Left ventricle myocardium superior (tissue), 1 donor: ENCODE measurements around the gene RRP15. TPM values are rescaled to one million over a fixed set of nuclear protein-coding genes. Genes with fewer than 3 reads are reported as not detected.

Source experiments
- ATAC-seq: fragments of 200-7000 bp; cut with Tn5 transposase; one replicate; pipeline ENCODE4 v1.9.1; 2020; ENCODE audit warnings: mild to moderate bottlenecking, moderate library complexity
- DNase-seq: peaks from one replicate; pipeline ENCODE4 v3.0.0-alpha.2; 2020
- intact Hi-C: fragments of 100-400 bp; cut with micrococcal nuclease; formaldehyde crosslinking; loops from one replicate; pipeline ENCODE4 v1.11.0; 2022
- long read RNA-seq: library from polyadenylated mRNA; unstranded; transcript quantifications from one replicate; pipeline ENCODE4 v2.0.0, GENCODE V29; 2021
- total RNA-seq: library from RNA; stranded (reverse); fragmentation: NEBNext Ultra II Directional; extraction: Animal tissue kit (Norgen Biotek cat#: 25700); gene quantifications from one replicate; pipeline ENCODE4 v1.2.1, GENCODE V29; 2021
- donor health status: DM: no; HTN: yes; CAD: no; lungs with severe emphysema.

Gene RRP15
- 22.6 TPM for total RNA-seq
- long read RNA-seq, full-length matches to known transcripts = 24 of 26 reads
- long read RNA-seq, partial matches to known transcripts = 1 of 26 reads
- long read RNA-seq, other reads (novel, unspliced or antisense) = 1 of 26 reads

- intact Hi-C loops = no loop called here
- peak; percentile 91 for DNase-seq
- ATAC-seq = peak; percentile 99
These were observed at the start of gene RRP15 for GRCh38 chr1:218284917-218285635. Gene RRP15 (plus strand): TSS chr1:218285293. CDS start chr1:218285317, 24 bp downstream.

- ATAC-seq (no peak), DNase-seq (no peak)
- intact Hi-C loops = no loop called here
These were observed 42.9 kb upstream of the RRP15 start for GRCh38 chr1:218242171-218242570.

- intact Hi-C loops = no loop called here
- ATAC-seq = no peak
These were observed 37.8 kb upstream of the RRP15 start for GRCh38 chr1:218247339-218247738.

GRCh38 chr1:218249338-218250140, 35.6 kb upstream of the RRP15 start:
- DNase-seq (no peak), ATAC-seq (no peak)
- intact Hi-C loops = no loop called here

More at GRCh38 chr1:218247339-218247738, 37.8 kb upstream of the RRP15 start:
- DNase-seq = no peak

GRCh38 chr1:218250492-218250891, 34.6 kb upstream of the RRP15 start:
- intact Hi-C loops = no loop called here
- DNase-seq (no peak), ATAC-seq (no peak)

- DNase-seq (no peak), ATAC-seq (no peak)
These were observed 30.7 kb upstream of the RRP15 start for GRCh38 chr1:218254296-218254946.

GRCh38 chr1:218255090-218255489, 30.0 kb upstream of the RRP15 start:
- ATAC-seq (no peak), DNase-seq (no peak)
- intact Hi-C loops = no loop called here

More at GRCh38 chr1:218254296-218254946, 30.7 kb upstream of the RRP15 start:
- intact Hi-C loops = no loop called here

- no peak for ATAC-seq
- DNase-seq = no peak
- intact Hi-C loops = no loop called here
These were observed 27.7 kb upstream of the RRP15 start for GRCh38 chr1:218257371-218257770.

GRCh38 chr1:218257971-218258370, 27.1 kb upstream of the RRP15 start:
- DNase-seq = no peak
- ATAC-seq = no peak
- intact Hi-C loops = no loop called here

- ATAC-seq (no peak), DNase-seq (no peak)
- intact Hi-C loops = no loop called here
These were observed 25.8 kb upstream of the RRP15 start for GRCh38 chr1:218259339-218259738.

GRCh38 chr1:218259800-218260199, 25.3 kb upstream of the RRP15 start:
- ATAC-seq = no peak

GRCh38 chr1:218262259-218262658, 22.8 kb upstream of the RRP15 start:
- intact Hi-C loops = no loop called here
- DNase-seq (no peak), ATAC-seq (no peak)

More at GRCh38 chr1:218259800-218260199, 25.3 kb upstream of the RRP15 start:
- intact Hi-C loops = no loop called here
- no peak for DNase-seq

- DNase-seq = no peak
- intact Hi-C loops = no loop called here
- no peak for ATAC-seq
These were observed 18.7 kb upstream of the RRP15 start for GRCh38 chr1:218266356-218266755.

- intact Hi-C loops = no loop called here
- no peak for DNase-seq
- ATAC-seq = no peak
These were observed 12.7 kb upstream of the RRP15 start for GRCh38 chr1:218272366-218272765.

GRCh38 chr1:218273762-218274479, 11.2 kb upstream of the RRP15 start:
- intact Hi-C loops = no loop called here
- ATAC-seq (no peak), DNase-seq (no peak)

GRCh38 chr1:218274511-218274910, 10.6 kb upstream of the RRP15 start:
- DNase-seq (no peak), ATAC-seq (no peak)
- intact Hi-C loops = no loop called here

GRCh38 chr1:218275823-218276222, 9.3 kb upstream of the RRP15 start:
- ATAC-seq (no peak), DNase-seq (no peak)
- intact Hi-C loops = no loop called here

GRCh38 chr1:218281285-218281684, 3.8 kb upstream of the RRP15 start:
- intact Hi-C loops = no loop called here
- DNase-seq (no peak), ATAC-seq (no peak)

GRCh38 chr1:218284377-218284916, 646 bp upstream of the RRP15 start:
- peak; percentile 45 for ATAC-seq
- DNase-seq = peak; percentile 47
- intact Hi-C loops = no loop called here
